Measurements from ENCODE around the gene ZNF598.

The ZNF598 gene

DNA sequence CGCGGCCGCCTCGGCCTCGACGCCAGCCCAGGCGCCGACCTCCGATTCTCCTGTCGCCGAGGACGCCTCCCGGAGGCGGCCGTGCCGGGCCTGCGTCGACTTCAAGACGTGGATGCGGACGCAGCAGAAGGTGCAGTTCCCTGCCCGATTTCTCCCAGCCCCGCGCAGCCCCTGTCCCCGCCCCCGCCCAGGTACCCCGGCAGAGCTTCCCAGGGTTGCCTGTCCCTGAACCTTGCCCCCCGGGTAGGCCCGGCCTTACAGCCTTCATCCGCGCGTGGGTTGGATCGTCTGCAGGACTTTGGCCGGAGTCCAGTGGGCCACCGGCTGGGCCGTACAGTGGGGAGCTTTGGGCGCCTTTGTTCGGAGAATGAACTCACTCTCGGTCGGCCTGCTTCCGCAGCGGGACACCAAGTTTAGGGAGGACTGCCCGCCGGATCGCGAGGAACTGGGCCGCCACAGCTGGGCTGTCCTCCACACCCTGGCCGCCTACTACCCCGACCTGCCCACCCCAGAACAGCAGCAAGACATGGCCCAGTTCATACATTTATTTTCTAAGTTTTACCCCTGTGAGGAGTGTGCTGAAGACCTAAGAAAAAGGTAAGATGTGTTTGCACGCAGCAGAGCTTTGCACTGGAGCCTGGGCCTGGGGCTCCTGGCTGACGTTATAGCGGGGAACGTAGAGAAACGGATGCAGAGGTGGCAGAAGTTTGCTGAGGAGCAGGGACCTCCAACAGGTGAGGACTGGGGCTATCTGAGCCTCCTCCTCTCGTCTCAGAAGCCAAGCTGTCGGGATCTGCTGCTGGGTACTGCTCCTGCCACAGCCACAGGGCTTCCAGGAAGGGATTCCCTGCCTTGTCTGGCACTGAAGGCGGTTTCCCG lies 25.0 kb downstream of the ZNF598 start:
- DNase-seq (ENCODE audit: low read depth): no peak
- peak overlapping the region; percentile 75 for H3K4me3 ChIP-seq (ENCODE audit: control insufficient read depth, low read depth, low read length)

DNA sequence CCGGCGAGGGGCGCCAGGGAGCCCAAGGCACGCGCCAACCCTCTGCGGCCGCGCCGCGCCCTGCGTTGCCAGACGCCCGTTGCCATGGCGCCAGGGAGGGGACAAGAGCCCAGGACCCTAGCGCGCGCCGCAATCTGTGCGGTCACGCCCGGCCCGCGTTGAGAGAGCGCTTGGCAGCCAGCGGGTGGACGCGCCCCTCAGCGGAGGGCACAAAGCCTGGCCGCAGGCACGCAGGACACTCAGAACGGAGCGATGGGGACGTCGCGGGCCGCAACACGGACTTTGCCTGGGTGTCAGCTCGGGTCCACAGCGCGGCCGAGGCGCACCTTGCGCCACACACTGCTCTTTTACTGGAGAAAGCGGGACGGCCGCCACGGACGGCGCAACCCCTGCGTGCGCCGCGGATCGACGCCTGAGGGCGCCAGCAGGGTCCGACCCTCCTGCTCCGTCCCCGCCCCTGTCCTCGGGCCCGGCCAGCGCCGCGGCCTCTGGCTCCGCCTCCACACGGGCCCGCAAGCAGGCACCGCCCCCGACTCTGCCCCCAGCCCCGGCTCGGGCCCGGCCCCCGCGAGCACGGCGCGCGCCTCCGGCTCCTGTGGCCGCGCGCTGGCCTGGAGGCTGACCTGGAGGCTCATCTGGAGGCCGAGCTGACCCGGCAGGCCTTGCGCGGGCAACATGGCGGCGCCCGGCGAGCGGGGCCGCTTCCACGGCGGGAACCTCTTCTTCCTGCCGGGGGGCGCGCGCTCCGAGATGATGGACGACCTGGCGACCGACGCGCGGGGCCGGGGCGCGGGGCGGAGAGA lies 25.9 kb downstream of the ZNF598 start, which contains the start of gene GFER:
TSS of gene GFER (plus strand) at position 650 of the 803 bp plus-strand sequence. CDS start at position 676, 26 bp downstream.
- H3K4me3 ChIP-seq (ENCODE audit: control insufficient read depth, low read depth, low read length): peak within 1 kb of the TSS; percentile 75
- DNase-seq (ENCODE audit: low read depth): peak; percentile 52
- TF ChIP-seq, protein P1, sequence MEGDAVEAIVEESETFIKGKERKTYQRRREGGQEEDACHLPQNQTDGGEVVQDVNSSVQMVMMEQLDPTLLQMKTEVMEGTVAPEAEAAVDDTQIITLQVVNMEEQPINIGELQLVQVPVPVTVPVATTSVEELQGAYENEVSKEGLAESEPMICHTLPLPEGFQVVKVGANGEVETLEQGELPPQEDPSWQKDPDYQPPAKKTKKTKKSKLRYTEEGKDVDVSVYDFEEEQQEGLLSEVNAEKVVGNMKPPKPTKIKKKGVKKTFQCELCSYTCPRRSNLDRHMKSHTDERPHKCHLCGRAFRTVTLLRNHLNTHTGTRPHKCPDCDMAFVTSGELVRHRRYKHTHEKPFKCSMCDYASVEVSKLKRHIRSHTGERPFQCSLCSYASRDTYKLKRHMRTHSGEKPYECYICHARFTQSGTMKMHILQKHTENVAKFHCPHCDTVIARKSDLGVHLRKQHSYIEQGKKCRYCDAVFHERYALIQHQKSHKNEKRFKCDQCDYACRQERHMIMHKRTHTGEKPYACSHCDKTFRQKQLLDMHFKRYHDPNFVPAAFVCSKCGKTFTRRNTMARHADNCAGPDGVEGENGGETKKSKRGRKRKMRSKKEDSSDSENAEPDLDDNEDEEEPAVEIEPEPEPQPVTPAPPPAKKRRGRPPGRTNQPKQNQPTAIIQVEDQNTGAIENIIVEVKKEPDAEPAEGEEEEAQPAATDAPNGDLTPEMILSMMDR (IDR thresholded peaks at IDR 0.05; ENCODE audit: control insufficient read depth, insufficient read depth, low read depth, low read length, missing control alignments): peak; percentile 22

More for the DNA sequence above, 25.0 kb downstream of the ZNF598 start:
- TF ChIP-seq, protein P1 (IDR thresholded peaks at IDR 0.05; ENCODE audit: control insufficient read depth, insufficient read depth, low read depth, low read length, missing control alignments): no peak

DNA sequence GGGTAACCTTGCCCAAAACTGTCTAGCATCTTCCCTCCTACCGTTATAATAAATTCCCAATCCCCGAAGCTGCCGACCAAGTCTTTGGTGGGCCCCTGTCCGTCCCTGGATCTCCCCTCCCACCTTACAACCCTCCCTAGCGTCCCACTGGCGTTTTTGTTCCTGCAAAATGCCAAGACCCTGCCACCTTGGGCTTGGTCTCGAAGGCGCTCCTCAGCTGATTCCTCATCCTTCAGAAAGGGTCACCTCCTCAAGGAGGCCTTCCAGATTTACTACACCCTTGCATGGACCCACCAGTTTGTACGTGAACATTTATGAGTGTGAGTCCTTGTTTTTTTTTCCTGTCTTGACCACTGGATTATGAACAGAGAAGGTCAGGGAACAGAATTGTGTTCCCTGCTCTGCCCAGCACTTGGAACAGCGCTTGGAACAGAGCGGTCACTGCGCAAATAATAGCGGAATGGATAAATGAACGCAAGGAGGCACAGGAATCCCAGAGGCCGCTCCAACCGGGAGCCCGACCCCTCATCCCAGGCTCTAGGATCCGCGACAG lies 26.6 kb downstream of the ZNF598 start:
- peak overlapping the region; percentile 52 for H3K4me3 ChIP-seq (ENCODE audit: control insufficient read depth, low read depth, low read length)
- DNase-seq (ENCODE audit: low read depth): no peak
- TF ChIP-seq, protein P1 (IDR thresholded peaks at IDR 0.05; ENCODE audit: control insufficient read depth, insufficient read depth, low read depth, low read length, missing control alignments): no peak

DNA sequence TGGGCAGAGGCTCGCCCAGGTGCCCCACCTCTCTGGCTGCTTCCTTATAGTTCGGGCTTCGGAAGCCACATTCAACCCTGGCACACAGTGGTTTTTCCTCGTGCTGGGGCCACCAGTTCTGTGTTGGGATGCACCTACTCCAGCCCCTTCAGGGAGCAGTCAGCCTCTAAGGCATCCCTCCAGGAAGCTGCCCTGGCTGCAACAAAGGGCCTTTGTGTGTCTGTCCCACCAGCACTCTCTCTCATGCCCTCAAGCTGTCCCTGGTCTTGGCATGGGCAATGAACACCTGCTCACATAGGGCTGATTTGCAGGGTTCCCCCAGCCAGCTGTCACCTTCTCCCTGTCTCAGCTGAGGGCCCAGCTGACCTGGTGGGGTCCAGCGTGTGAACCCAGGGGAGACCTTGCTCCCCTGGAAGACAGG lies 27.6 kb downstream of the ZNF598 start:
- DNase-seq (ENCODE audit: low read depth): no peak
- TF ChIP-seq, protein P1 (IDR thresholded peaks at IDR 0.05; ENCODE audit: control insufficient read depth, insufficient read depth, low read depth, low read length, missing control alignments): no peak

DNA sequence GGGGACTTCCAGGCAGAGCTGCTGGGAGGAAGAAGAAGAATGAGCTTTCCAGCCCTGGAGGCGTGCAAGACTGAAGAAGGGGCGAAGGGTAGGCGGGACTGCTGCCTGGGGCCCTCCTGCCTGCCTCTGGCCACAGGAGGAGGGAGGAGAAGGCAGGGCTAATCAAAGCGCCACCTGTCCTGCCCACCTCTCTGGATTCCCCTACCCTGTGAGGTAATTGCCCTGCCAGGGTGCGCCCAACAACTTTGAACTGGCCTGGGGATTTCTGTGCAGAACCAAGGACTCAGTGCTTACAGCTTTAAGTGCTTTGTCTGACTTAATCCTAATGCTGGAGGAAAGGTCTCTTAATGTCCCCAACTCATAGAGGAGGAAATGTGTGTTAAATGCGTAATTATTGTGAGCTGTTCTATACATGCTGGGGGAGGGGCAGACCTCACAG lies 28.2 kb downstream of the ZNF598 start, which contains the start of gene NOXO1:
TSS of gene NOXO1 (minus strand) at position 72 of the 439 bp plus-strand sequence. CDS start 290 bp downstream, outside the sequence.
- TF ChIP-seq, protein P1 (IDR thresholded peaks at IDR 0.05; ENCODE audit: control insufficient read depth, insufficient read depth, low read depth, low read length, missing control alignments): no peak
- H3K4me3 ChIP-seq (ENCODE audit: control insufficient read depth, low read depth, low read length): no peak within 1 kb of the TSS
- DNase-seq (ENCODE audit: low read depth): no peak

More for the DNA sequence above, 27.6 kb downstream of the ZNF598 start:
- no peak overlapping the region for H3K4me3 ChIP-seq (ENCODE audit: control insufficient read depth, low read depth, low read length)

DNA sequence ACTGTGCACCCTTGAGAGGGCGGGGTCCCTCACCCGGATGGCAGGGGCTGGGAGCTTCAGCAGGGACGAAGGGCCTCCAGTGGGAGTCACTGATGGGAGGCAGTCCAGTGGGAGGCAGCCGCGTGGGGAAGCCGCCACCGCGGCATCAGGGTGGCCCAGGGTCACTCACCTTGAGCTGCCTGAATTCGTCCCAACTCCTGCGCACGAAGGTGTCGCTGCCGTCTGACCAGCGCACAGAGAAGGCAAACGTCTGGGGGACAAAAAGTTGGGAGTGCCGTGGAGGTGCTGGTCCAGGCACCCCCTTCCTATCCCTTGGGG lies 28.9 kb downstream of the ZNF598 start:
- H3K4me3 ChIP-seq (ENCODE audit: control insufficient read depth, low read depth, low read length): no peak overlapping the region
- TF ChIP-seq, protein P1 (IDR thresholded peaks at IDR 0.05; ENCODE audit: control insufficient read depth, insufficient read depth, low read depth, low read length, missing control alignments): no peak
- DNase-seq (ENCODE audit: low read depth): no peak
